Hepatic stellate cell (primary cell): ENCODE results near the gene PCK2.
A peak's percentile ranks its signal among the peaks of the same experiment; 100 is the strongest.

Experiments used
- DNase-seq: peaks from one replicate; pipeline ENCODE4 v3.0.0; 2011; ENCODE audit warnings: low spot score

The PCK2 gene

DNA sequence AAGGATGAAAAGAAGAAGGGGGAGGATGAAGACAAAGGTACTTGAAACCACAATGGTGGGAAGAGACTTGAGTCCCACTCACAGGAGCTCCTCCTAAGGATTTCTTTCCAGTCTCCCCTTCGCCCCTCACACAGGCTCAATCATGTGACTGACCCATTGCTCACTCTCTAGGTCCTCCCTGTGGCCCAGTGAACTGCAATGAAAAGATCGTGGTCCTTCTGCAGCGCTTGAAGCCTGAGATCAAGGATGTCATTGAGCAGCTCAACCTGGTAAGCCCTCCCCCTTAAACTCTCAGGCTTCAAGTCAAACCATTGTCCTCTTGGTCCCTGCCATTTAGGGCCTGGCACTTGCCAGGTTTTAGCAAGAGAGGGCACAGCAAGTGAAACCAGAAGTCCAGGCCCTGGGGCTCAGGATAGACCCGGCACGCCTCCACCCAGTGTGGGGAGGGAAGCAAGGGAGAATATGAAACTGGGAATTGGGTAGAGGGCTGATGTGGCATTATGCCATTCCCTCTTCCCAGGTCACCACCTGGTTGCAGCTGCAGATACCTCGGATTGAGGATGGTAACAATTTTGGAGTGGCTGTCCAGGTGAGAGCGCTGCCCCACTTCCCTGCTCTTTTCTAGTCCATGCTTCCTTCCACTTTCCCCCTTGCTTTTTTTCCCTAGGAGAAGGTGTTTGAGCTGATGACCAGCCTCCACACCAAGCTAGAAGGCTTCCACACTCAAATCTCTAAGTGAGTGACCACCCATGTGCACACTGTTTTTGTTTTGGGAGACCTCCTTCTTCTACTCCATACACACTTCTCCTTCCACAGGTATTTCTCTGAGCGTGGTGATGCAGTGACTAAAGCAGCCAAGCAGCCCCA, 43.7 kb downstream of the PCK2 start:
- DNase-seq: no peak

- no peak for DNase-seq
Observed at GRCh38 chr14:24138396-24139271, 44.5 kb downstream of the PCK2 start.

- no peak for DNase-seq
Observed at GRCh38 chr14:24139272-24139934, 45.3 kb downstream of the PCK2 start.

- peak; percentile 99 for DNase-seq
Observed at GRCh38 chr14:24141097-24141880, 47.2 kb downstream of the PCK2 start, which contains the start of gene EMC9. EMC9 (minus strand) TSS chr14:24141591; CDS start chr14:24141304, 287 bp downstream.

DNA sequence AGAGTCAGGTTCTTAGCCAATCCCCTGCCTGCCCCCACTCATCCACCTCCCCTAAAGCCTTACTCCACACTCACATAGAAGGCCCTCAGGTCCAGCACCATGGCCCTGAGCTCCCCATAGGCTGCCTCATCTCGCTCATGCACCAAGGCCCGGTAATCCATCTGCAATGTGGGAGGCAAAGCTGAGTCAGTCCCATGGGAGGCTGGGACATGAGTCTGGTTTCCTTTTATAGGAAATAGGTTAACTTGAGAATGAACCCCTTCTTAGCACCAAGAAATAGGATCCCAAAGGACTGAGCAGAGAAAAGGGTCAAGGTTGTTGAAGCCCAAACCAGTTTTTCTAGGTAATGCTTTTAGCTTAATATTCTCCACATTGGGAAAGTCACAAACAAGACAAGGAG, 49.4 kb downstream of the PCK2 start:
- peak; percentile 64 for DNase-seq

DNA sequence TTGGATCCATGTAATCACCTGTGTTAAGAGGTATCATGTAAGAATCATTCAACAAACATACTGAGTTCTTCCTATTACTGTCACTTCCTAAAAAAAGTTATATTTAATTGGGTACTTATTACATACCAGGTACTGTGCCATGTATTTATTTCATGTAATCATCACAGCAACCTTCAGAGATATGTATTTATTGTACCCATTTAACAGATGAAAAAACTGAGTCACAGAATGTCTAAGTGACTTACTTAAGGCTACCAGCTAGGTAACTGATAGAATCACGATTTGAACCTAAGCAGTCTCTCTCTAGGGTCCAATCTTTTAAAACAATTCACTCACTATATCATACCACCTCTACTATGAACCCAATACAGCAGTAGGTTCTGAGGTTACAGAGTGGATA, 50.3 kb downstream of the PCK2 start:
- no peak for DNase-seq

- no peak for DNase-seq
Observed at GRCh38 chr14:24145219-24145618, 51.1 kb downstream of the PCK2 start.

- DNase-seq: peak; percentile 61
Observed at GRCh38 chr14:24145690-24146452, 51.8 kb downstream of the PCK2 start.

GRCh38 chr14:24146453-24146977, 52.4 kb downstream of the PCK2 start, which contains the start of gene PSME2:
PSME2 (minus strand) TSS chr14:24146610; CDS start chr14:24146581, 29 bp downstream.
- peak; percentile 98 for DNase-seq

DNA sequence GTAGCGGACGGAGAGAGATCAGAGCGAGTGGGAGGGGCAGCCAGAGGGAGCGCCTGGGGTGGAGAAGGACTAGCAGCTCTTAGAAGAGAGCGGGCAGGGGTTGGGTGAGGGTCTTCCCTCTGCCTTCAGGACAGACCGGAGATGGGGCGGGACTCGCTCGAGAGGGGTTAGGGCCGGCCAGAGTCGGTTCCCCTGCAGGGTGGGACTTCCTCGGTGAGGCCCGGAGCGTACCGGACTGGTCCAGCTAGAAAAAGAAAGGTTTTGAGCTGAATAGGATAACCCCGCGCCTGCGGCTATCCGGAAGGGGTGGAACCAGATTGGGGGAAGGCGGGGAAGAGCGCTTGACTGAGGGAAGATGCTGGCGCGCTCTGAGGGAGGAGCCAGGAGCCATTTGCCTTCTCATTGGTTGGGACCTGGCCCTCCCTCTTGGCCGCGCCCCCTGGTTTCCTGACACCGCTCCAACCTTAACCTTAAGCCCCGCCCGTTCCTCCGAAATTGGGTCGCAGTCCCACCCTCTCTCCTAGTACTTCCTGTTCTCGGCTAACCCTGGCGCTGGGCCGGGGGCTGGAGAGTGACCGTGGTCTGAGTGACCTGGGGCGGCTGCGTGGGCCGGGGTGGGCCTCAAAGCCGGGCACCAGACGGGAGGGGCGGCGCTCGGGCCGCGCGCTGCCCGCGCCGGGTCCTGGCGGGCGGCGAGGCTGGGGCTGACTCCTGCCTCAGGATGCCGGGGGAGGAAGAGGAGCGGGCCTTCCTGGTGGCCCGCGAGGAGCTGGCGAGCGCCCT, 53.1 kb downstream of the PCK2 start, which contains the start of gene RNF31:
Gene RNF31, plus strand, starts transcription at position 521 of the 783 bp plus-strand sequence. Its CDS starts 201 bp downstream, at position 722.
- peak; percentile 97 for DNase-seq

- DNase-seq: no peak
Observed at GRCh38 chr14:24147761-24148428, 53.8 kb downstream of the PCK2 start.

DNA sequence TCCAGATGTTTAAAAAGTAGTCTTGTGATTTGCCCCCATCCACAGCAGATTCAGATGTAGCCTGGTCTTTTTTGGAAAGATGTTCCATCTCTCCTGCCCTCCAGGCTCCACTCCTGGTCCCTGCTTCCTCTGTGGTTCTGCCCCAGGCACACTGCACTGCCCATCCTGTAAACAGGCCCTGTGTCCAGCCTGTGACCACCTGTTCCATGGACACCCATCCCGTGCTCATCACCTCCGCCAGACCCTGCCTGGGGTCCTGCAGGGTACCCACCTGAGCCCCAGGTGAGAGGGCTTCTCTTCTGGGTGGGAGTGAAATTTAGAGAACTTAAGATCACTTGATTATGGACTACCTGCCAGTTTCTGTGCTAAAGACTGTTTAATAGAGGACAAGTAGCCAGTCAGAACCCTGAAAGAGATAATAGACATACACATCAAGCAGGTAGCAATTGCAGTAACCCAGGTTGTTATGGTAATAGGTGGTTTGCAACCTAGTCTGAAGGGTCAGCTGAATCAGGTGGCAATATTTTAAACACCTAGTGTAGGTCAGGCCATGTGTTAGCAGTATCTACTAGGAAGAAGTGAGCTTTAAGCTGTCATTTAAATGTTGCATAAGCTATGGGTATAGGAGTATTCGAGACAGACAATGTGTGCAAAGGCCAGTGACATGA, 55.3 kb downstream of the PCK2 start:
- DNase-seq: no peak

GRCh38 chr14:24150061-24150460, 56.0 kb downstream of the PCK2 start:
- no peak for DNase-seq

DNA sequence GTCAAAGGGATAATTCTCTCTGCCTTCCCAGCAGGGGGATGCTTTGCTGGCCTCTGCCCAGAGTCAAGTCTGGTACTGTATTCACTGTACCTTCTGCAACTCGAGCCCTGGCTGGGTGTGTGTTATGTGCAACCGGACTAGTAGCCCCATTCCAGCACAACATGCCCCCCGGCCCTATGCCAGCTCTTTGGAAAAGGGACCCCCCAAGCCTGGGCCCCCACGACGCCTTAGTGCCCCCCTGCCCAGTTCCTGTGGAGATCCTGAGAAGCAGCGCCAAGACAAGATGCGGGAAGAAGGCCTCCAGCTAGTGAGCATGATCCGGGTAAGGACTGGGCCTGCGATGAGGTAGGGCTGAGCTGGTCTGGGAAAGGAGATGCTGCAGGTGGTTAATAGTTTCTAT, 56.5 kb downstream of the PCK2 start:
- no peak for DNase-seq

DNA sequence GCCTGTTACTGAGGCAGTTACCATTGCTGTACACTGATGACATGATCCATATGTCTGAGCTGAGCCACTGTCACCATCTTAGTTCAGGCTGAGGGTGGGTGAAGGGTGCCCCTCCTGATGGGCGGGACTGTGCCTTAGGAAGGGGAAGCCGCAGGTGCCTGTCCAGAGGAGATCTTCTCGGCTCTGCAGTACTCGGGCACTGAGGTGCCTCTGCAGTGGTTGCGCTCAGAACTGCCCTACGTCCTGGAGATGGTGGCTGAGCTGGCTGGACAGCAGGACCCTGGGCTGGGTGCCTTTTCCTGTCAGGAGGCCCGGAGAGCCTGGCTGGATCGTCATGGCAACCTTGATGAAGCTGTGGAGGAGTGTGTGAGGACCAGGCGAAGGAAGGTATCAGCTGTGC, 56.9 kb downstream of the PCK2 start:
- no peak for DNase-seq

DNA sequence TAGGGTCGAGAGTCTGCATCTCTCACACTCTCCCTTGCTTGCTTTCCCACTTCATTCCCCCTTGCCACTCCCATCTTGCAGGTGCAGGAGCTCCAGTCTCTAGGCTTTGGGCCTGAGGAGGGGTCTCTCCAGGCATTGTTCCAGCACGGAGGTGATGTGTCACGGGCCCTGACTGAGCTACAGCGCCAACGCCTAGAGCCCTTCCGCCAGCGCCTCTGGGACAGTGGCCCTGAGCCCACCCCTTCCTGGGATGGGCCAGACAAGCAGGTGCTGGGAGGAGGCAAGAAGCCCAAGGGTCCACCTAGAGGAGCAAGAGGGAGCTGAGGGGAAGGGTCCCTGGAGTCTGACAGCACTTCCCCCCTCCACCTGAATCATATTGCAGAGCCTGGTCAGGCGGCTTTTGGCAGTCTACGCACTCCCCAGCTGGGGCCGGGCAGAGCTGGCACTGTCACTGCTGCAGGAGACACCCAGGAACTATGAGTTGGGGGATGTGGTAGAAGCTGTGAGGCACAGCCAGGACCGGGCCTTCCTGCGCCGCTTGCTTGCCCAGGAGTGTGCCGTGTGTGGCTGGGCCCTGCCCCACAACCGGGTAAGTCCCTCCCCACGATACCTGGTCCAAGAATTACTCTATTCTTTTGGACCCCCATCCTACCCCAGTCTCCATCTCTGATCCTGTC, 57.4 kb downstream of the PCK2 start:
- DNase-seq: no peak
